ENCODE results near the gene NDUFS5.

DNA sequence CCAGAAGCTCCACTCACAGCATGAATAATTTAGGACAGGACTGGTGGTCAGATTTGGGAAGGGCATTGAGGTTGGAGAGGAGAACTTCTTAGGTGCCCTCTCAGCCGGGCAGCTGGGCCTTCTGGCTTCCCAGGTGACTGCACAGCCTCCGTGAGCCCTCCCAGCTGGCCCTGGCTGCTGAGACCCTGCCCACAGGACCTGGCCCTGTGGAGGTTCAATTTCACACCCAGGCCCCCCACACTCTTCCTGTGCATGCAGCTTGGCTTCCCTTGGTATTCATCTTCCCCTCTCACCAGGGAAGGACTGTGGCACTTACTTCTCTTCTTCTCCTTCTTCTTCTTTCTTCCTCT lies 50.6 kb downstream of the NDUFS5 start:
- TF ChIP-seq, protein P1, sequence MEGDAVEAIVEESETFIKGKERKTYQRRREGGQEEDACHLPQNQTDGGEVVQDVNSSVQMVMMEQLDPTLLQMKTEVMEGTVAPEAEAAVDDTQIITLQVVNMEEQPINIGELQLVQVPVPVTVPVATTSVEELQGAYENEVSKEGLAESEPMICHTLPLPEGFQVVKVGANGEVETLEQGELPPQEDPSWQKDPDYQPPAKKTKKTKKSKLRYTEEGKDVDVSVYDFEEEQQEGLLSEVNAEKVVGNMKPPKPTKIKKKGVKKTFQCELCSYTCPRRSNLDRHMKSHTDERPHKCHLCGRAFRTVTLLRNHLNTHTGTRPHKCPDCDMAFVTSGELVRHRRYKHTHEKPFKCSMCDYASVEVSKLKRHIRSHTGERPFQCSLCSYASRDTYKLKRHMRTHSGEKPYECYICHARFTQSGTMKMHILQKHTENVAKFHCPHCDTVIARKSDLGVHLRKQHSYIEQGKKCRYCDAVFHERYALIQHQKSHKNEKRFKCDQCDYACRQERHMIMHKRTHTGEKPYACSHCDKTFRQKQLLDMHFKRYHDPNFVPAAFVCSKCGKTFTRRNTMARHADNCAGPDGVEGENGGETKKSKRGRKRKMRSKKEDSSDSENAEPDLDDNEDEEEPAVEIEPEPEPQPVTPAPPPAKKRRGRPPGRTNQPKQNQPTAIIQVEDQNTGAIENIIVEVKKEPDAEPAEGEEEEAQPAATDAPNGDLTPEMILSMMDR (IDR thresholded peaks at IDR 0.05), result no peak
- TF ChIP-seq POLR2A (IDR thresholded peaks at IDR 0.05) (no peak), EP300 (IDR thresholded peaks at IDR 0.05) (no peak)

Data from sigmoid colon (tissue), 4 donors.